GM18526 (cell line): ENCODE results near the gene RAD51B.

Experiments
- POLR2A ChIP-seq: IDR thresholded peaks from 3 replicates; pipeline ENCODE4 v1.6.1; 2011; ENCODE audit not compliant: insufficient read length; ENCODE audit errors: extremely low read depth

The RAD51B gene

DNA sequence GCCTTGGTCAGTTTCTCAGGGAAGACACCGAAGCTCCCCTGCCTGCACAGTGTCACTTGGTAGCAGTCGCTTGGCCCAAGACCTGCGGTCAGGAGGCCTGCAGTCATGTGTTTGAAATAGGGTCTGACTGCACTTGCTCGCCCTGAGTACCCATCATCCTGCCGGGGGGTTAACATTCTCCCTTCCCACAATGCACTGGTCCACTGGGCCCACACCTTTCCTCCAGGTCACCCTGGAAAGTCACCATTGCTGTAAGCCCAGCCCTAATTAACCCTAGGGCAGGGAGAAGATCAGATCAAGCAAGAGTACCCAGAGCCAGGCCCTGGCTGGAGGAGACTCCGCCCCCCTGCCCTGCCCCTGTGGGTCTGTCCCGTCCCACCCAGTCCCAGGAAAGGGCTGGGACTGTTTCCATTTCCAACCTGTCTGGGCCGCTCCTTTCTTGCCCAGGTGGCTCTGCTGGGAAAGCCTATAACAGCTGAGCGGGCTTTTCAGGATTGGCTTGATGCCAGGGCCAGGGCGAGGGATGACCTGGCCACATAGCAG is 886.2 kb downstream of the RAD51B start:
- TF ChIP-seq POLR2A = no peak

DNA sequence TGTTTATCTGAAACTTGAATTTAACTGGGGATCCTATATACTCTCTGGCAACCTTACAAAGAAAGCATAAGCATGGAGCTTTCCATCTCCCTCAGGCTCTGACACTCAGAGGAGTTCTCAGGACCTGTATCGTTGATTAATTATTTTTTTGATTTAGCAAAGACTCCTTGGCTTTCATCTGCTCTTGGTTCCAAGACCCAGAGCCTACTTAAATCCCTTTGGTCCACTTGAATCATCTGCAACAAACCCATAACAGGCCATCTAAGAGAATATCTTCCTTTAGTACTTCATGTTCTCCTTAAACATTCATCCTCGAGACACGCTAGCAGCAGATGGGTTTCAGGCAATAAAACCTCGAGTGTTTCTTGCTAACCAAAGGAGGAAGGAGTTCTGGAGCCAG is 887.9 kb downstream of the RAD51B start:
- no peak for TF ChIP-seq POLR2A

- TF ChIP-seq POLR2A = no peak
Observed at GRCh38 chr14:68708343-68708742, 888.8 kb downstream of the RAD51B start.

DNA sequence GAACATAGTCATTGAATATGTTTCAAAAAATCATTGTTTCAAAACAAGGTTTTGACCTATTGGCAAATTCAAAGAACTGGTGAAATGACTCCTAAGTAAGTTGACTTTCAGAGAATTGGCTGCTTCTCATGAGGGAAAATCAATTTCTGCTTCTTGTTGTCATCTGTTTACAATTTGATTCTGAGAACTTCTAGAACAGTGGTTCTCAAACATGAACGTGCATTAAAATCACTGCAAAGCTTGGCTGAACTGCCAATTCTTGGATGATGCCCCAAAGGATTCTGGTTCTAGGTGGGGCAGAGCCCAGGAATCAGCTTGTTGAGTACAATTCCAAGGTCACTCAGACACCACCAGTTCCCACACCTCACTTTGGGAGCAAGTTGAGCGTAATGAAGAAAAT is 889.4 kb downstream of the RAD51B start:
- no peak for TF ChIP-seq POLR2A

DNA sequence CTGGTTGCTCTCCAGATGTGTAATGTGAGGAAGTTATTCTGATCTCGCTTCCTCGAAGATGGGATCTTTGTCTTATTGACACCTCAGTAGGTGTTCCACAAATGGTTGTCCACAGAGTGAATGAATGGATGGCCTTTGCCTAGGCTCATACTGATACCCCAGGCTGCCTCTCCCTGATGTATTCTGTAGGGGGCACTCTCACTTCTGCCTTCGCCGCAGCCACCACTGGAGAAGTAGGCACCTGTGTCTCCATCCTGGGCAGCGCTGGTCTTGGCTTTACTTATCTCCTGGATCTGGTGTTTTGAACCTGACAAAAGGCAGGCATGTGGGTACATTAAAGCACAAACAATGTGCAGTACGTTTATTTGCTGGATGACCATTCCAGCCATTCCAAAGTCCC is 891.2 kb downstream of the RAD51B start:
- no peak for TF ChIP-seq POLR2A

DNA sequence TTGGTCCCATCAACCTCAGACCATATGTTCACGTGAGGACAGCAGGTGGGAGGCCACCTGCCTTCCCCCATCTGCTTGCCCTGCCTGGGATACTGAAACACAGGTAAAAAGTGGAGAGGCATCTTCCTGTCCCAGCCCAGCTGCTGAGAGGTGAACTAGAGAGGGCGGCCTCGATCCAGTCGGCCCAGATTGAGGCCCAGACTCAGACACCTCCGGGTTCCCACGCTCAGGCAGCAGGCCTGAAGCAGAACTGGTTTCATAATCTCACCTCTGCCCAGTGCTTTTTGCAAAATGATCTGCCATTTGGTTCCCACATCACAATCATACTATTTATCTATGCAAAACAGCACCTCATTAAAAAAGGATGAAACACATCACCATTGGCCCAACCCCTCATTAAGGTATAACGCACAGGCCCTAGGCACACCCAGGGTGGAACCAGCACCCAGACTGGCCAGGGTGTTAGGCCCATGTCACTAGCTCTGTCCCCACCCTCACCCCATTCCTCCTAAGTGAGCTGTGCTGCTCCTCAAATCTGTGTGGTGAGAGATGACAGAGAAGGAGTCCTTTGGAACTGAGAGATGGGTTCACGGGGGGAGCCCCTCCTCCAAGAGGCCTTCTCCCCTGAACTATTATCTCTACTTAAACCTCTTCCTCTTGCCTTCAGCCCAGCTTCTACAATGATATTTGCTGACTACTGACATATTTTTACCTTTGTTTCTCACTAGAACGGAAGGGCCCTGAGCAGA is 892.2 kb downstream of the RAD51B start:
- no peak for TF ChIP-seq POLR2A

- TF ChIP-seq POLR2A = no peak
Observed at GRCh38 chr14:68712703-68713370, 893.3 kb downstream of the RAD51B start.

- TF ChIP-seq POLR2A = no peak
Observed at GRCh38 chr14:68713782-68714181, 894.2 kb downstream of the RAD51B start.

GRCh38 chr14:68714991-68715924 is 895.7 kb downstream of the RAD51B start:
- no peak for TF ChIP-seq POLR2A

- no peak for TF ChIP-seq POLR2A
Observed at GRCh38 chr14:68716698-68717097, 897.1 kb downstream of the RAD51B start.

- TF ChIP-seq POLR2A = no peak
Observed at GRCh38 chr14:68718023-68718990, 898.7 kb downstream of the RAD51B start.

DNA sequence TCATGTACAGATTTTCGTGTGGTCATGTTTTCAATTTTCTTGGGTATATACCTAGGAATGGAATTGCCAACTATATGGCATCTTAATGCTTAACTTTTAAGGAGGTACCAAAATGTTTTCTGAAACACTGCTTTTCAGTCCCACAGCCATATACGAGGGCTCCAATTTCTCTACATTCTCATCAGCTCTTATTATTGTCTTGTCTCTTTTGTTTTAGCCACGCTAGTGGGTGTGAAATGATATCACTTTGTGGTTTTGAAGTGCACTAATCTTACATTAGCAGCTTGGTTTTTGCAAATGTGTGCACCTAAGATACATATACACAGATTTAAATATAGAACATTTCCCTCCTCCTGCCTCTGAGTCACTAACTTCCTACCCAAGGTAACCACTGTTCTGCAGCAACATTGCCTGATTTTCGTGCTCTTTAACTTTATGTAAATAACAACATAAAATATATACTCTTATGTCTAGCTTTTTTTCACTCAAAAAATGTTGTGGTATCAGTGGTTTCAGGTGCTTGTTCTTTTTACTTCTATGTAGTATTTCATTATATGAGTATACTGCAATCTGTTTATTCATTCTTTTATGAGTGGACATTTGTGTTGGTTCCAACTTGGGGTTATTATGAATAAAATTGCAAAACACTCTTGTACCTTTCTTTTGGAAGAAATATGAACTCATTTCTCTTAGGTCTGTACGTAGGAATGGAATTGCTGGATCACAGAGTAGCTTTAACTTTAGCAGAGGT is 900.2 kb downstream of the RAD51B start:
- no peak for TF ChIP-seq POLR2A

DNA sequence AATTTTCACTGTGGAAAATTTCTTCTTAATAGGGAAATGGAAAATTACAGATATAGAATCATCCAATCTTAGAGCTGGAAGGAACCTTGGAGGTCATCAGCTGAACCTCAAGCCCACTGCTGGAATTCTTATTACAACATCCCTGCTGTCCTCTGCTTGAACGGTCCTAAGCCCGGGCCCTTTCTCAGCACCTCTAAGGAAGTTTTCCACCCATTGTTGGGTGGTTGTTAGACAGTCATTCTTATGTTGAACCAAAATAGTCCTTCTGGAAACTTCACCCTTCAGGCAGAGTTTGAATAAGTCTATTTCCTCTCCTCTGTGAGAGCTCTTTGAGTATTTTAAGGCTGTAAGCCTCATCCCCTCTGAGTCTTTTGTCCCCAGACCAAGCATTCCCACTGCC is 902.6 kb downstream of the RAD51B start:
- TF ChIP-seq POLR2A = no peak

DNA sequence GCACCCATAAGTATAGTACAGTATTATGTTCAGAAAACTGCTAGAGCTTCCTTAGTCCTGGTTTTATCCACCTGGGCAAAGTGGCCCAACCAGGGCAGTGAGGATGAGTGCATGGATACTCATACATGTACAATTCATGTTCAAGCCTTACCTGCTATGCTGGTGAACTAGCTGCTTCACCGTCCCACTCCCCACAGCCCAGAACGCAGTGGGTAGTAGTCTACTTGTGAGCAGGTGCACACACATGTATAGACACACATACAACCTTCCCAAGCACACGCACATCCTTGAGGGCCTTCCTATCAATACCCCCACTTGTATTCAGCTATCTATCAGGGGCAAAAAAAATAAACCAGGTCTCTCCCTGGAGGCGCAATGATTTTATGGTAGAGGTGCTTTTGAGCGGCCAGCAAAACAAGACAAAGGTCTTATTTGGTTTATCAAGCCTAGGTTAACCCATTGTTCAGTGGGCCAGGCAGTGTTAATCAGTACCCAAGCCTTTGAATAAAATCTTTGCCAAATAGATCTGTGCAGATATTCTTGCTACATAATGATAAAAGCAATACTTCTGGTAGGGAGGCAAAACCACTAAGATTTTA is 903.5 kb downstream of the RAD51B start:
- no peak for TF ChIP-seq POLR2A

DNA sequence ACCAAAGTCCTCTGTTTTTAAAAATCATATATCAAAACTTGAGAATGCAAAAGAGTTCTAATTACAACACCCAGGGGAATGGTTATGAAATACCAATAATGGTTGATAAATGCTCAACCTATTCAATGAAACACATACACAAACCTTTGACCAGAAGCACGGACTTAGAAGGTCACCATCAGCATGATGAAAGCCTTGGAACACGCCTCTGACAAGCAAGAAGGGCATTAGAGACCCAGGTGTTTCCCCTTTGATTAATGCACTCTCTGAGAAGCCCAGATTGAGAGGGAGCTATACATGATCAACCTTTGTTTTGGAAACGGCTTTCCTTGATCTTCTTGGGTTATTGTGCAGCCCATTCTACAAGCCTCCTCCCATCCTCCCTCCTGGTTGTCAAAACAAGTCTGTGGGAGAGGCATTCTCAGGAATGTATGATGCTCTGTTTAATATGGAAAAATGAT is 904.3 kb downstream of the RAD51B start:
- no peak for TF ChIP-seq POLR2A
